Frontal cortex (tissue), 4 donors: ENCODE measurements around the gene PSMB1. TPM values are rescaled to one million over a fixed set of nuclear protein-coding genes. Genes with fewer than 3 reads are reported as not detected.

Source experiments
- DNase-seq, 2 donors: peaks; one replicate each; pipeline ENCODE4 v3.0.0; 2012; ENCODE audit warnings: low spot score in 2 of 2
- FAIRE-seq: peaks from 2 replicates; lab custom pipeline; 2012; peaks lifted over from hg19 to GRCh38; lab: Jason Lieb, UNC
- total RNA-seq: library from RNA; depleted of rRNA; stranded (reverse); fragments of >200 nt; gene quantifications from one replicate; pipeline ENCODE4 v1.2.3, GENCODE V29; 2014
- donor health status: control.
- donor health status: control.
- donor health status: control.

Gene PSMB1
- 220 TPM for total RNA-seq

DNA sequence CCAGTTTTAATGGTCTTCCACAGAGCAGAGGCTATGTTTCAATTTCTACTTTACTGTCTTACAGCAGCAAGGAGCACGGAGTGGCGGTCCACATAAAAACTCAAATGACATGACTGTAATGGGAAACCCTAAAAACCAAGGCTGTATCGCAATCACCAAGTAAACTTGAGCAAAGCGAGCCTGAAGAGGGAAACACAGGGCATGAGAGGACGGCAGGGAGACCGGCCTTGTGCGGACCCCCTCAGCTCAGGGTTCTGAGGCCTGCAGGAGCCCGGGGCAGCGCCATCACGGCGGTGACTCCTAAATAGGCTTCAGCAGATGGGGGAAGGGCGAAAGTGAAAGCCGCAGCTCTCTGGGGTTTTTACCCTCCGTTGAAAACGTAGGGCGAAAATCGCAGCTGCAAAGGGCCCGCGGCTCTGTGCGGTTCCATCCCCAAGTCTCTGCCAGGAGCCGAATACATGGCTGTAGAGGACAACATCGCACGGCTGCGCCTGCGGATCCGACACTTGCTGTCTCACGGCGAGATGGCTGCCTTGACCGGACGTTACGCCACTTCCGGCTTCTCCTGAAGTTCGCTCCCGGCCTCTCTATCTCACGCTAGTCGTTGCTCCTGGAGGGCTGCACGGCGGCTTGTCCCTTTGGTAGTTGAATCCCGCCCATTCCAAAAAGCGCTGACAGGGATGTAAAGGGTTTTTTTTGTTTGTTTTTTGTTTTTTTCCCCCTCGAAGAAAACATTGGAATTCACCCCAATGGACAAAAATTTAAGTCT, at the start of gene PSMB1:
Gene PSMB1 (minus strand): TSS at position 543 of the 769 bp plus-strand sequence. CDS start 65 bp downstream, at position 478.
- FAIRE-seq, result no peak

DNA sequence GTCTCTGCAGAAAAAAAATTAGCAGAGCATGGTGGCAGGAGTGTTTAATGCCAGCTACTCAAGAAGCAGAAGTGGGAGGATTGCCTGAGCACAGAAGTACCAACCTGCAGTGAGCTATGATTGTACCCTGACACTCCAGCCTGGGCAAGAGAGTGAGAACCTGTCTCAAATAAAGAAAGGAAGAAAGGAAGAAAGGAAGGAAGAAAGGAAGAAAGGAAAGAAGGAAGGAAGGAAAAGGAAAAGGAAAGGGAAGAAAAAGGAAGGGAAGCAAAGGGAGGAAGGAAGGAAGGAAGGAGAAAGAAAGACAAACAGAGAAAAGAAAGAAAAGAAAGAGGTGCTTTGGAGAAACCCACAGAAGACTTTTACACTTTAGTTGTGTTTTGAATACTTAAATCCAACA, 44.2 kb upstream of the PSMB1 start:
- no peak for DNase-seq
- no peak for FAIRE-seq

More for the DNA sequence above, at the start of gene PSMB1:
- DNase-seq, result peak; percentile 48 to 68

DNA sequence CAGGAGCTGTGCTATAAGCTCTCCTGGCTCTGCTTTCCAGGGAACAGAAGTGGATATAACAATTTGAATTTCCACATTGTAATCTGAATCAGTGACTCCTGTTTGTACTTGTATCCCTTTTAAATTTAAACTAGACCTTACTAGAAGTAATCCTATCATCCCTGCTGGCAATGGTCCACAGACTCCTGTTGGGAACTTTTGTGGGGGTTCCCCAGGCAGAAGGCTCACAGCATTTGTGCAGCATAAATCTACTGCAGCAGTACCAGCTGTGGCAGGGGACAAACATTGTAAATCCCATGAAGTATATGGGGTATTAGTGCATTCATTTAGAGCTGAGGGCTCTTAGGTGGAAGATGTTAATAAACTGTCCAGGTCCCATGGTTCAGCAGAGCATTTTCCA, 43.3 kb upstream of the PSMB1 start:
- no peak for FAIRE-seq

DNA sequence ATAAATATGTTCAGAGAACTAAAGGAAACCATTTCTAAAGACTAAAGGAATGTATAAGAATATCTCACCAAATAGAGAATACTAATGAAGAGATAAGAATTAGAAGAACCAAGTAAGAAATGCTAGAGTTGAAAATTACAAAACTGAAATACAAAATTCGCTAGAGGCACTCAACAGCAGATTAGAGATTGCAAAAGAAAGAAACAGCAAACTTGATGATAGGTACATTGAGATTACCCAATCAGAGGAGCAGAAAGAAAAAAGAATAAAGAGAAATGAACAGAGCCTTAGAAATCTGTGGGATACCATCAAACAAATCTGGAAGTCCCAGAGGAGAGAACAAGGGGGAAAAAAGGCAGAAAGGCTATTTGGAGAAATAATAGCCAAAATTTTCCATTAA, 37.6 kb upstream of the PSMB1 start:
- FAIRE-seq (no peak), DNase-seq (no peak)

More for the DNA sequence above, 43.3 kb upstream of the PSMB1 start:
- no peak for DNase-seq

DNA sequence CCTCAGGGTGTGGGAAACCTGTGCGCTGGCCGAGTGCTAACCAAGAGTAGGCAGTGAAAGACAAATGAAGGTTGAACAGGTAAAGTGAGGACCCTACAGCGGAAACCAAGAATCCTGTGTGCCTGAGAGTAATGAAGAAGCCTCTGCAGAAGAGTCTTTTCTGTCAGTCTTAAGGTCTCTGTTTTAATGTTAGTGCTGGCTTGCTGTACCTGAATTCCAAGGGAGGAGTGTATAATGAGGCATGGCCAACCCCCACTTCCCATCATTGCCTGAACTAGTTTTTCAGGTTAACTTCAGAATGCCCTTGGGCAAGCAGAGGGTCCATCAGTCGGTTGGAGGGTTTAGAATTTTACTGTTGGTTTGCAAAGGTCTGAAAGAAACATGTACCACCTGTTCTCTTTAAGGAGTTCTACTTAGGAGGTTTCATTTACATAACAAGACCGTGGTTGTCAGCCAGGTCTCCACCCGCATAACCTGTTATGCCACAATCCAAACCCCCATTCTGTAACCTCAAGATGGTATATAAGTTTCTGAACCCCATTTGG, 31.9 kb upstream of the PSMB1 start:
- DNase-seq (no peak), FAIRE-seq (no peak)

DNA sequence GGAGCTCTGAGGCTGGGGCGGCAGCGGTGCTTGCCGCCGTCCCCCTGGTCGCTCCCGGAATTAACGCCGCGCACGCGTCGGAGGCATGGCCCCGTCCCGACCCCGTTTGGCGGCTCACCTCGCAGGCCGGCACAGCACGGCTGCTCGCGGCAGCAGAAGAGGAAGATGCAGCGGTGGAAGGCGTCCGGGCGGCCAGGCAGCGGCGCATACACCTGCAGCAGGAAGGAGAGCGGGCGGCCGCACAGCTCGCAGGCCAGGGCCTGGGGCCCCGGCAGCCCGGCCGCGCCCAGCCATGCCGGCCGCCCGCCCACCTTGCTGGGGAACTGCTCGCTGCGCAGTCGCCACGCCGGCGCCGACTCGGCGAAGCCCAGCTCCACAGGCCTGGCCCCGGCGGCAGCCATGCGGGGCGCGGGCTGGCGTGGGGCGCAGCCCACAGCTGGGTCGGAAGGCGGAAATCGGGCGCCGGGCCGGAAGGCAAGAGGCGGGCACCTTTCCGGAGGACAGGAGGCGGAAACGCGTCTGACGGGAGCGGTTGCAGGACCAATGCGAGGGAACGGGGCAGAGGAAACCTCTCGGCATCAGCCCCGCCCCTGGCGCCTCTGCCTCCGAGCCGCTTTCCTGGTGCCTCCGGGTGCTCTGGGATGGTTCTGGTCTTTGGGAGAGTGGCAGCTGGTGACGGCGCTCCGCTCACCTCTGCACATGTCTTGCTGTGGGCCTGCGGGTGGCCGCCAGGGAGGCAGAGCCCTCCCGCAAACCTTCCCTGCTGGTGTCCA, 31.3 kb upstream of the PSMB1 start, which contains the start of gene PDCD2:
Gene PDCD2 (minus strand): TSS at position 457 of the 773 bp plus-strand sequence. CDS start 56 bp downstream, at position 401.
- FAIRE-seq (no peak), DNase-seq (peak; percentile 91 to 95)

DNA sequence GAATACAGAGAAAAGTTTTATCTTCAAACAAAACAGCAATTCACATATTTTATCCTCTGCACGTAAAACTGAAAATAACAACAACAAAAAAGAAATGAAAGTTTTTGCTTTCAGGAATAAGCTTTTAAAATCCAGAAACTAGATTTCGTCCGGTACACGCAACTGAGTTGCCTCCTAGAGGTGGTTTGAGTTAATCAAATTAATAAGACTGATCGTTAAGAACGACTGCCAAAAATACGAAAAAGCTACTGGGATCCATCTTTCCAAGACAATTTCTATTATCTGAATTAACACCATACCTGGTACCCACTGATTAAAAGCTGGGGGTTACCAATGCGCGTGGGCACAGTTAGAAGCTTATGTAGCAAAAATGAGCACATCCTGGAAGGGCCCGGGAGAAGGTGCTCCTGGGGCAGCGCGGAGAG, 30.7 kb upstream of the PSMB1 start:
- no peak for FAIRE-seq

DNA sequence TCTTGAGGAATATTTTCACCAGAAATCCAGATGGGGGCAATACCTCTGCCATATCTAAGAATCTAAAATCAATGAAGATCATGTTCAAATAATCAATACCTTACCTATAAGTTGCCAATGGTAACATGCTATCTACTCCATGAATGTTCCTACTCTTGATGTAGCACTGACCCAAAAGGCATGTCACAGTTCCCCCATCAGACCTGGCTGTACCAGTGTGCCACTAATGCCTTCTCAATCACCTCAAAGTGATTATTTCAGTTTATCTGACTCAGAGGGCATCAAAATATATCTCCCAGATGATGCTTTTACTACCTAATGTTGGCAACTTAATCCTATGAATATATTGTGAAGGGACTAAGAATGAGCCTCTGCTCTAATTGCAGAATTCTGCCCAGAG, 25.8 kb upstream of the PSMB1 start:
- FAIRE-seq (no peak), DNase-seq (no peak)

More for the DNA sequence above, 30.7 kb upstream of the PSMB1 start:
- peak in 1 of 2 donors; percentile 17 for DNase-seq

DNA sequence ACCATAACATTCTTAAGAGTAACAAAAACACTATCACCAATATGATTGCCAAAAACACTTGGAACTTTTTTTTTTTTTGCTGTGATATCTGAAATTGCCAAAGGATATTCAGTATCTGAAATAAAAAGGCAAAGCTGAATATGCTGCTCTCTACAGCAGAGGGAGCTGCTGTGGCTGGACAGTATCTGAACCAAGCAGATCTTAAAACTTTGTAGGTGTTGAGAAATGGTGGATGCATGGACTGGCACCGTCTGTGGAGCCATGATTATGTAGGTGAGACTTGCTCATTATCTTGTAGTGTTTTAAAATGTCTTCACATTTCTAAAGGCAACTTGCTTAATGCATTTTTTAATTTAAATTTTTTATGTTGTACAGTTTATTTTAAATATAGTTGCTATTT, 22.1 kb upstream of the PSMB1 start:
- no peak for DNase-seq

DNA sequence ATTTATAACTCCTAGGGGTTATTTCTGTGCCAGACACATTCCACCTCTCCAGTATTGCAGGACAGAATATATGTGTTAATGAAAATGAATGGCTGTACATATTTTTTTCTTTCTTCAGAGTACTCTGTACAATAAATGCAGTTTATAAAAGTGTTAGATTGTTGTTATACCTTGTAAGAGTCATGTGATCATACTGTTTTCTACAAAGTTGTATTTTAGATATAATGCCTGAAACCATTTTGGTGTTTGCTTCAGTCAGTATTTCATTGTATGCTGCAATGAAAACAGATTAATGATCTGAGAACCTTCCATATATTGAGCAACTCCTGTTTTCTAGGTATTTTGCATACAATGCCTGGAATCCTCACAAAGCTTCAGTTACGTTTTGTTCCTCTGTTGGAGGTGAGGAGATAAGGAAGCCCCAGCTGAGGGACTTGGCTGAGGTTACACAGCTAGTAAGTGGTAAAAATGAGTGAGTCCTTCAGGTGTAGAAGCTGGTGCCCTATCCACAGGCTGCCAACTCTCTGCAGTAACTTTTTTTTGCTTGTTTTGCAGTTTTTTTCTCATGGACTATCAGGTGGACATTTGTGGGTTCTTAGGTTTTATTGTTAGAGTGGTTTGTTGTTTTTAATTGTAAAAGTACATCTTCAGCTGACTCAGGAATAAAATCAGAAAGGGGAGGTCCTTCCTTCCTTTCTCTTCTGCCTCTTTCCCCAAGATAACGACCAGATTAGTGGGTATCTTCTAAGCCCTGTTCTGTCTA, 19.8 kb upstream of the PSMB1 start:
- FAIRE-seq (no peak), DNase-seq (no peak)

More for the DNA sequence above, 22.1 kb upstream of the PSMB1 start:
- no peak for FAIRE-seq

DNA sequence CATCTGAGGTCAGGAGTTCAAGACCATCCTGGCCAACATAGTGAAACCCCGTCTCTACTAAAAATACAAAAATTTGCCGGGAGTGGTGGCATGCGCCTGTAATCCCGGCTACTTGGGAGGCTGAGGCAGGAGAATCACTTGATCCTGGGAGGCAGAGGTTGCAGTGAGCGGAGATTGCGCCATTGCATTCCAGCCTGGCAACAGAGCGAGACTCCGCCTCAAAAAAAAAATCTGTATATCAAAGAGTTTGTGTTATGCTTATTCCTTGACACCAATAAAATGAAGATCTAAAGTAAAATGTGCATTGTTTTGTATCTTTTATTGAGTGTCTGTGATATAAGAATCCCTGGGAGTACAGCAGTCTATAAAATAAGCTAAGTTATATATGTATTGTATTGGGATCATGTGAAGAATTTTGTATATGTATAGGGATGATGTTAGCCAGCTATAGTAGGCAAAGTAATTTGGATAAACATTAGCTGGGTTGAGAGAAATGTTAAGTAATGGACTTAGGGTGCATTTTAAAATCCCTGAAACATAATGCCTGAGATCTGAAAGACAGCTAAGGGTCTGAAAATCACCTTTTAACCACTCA, 11.9 kb upstream of the PSMB1 start:
- DNase-seq, result no peak
- FAIRE-seq, result no peak

DNA sequence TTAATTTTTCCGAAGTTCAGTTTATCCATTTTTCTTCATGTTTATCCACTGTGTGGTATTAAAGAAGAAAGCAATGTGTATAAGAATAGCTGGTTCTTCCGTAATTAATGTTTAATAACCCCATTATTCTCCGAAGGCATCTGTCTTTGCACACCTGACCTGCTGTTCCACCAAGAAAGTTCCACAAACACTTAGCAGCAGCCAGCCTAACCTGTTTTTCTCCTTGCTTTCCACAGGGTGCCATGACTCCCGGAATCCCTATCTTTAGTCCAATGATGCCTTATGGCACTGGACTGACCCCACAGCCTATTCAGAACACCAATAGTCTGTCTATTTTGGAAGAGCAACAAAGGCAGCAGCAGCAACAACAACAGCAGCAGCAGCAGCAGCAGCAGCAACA, 8.4 kb upstream of the PSMB1 start:
- DNase-seq (no peak), FAIRE-seq (no peak)

DNA sequence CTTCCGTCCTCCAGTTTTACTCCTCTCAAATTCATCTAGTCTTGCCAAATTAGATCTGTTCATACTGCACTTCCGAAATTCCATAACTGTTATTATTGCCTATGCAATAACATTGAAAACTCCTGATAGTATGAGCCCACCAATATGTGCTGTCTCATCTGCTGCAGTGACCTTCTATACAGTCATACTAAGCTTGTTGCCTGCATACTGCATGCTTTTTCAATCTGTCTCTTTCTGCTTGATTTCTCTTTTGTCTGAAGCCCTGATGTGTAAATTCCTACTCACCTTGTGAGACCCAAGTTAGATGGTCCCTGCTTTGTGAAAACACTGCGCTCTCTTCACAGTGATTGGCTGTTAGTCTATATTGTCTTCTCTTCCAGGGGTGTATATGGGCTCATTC, 2.2 kb upstream of the PSMB1 start:
- FAIRE-seq, result no peak
- DNase-seq, result no peak

DNA sequence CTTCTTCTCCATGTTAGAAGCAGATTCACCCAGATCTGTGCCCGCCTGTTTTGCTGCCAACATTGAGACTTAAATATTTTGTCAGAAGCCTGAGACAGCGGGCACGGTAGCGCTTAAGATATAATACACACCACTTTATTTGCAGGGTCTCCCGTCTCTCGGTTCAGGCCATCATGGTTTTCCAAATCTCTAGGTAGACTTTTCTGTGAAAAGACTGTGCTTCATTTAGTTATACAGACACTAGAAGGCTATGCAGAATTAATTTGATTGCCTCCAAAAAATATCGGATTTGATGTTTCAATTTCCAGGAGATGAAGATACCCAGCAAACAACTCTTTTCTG, 1.7 kb upstream of the PSMB1 start:
- no peak for FAIRE-seq
- DNase-seq, result no peak

DNA sequence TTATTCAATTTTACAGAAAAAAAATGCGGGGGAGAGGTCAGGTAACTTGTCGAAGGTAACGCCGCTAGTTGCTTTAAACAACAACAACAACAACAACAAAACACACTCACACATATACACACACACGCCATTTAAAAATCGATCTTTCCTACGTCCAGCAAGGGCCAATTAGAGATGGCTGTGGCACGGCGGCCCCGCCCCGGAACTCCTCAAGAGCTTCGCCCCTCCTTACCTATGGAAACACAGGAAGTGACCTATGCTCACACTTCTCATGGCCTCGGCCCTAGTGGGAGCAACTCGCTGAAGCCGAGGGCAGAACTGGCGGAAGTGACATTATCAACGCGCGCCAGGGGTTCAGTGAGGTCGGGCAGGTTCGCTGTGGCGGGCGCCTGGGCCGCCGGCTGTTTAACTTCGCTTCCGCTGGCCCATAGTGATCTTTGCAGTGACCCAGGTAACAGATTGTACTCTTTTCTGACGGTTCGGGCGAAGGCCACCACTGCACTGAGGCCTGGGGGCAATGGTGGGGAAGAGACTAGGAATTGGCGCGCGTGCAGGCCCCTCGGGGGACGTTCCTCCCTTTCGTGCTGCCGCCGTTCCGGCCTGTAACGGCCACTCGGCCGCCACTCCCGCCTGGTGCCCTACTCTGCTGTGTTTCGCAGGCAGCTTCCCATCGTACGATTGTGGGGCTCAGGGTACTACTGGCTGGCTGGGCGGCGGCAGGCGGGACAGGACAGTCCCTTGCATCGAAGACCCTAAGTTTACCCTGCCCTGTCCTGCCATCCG, 1.1 kb upstream of the PSMB1 start, which contains the start of gene TBP:
Gene TBP (plus strand): TSS at position 357 of the 783 bp plus-strand sequence. CDS start 2,661 bp downstream, outside the sequence.
- FAIRE-seq (peak; percentile 78), DNase-seq (peak; percentile 74 to 88)

DNA sequence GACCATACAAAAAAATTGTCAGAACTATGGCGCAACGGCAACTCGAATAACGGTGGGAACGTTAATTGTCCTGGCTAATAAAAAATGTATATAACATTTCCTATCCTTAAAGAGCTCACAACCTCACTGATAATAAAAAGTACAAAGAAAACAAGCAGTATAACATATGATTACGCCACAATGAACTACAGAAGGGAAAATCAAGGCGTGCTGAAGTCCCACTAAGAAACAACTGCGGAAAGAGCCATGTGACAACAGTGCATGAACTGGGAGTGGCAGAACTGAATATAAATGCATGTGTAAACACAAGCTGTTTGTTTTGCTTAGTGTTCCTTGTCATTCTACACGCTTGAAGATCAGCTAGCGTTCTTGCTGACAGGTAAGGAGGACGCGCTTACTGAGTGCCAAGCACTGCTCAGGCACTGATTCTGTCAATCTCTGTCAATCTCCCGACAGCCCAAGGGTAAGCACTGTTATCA, 466 bp upstream of the PSMB1 start:
- peak; percentile 10 to 18 for DNase-seq

DNA sequence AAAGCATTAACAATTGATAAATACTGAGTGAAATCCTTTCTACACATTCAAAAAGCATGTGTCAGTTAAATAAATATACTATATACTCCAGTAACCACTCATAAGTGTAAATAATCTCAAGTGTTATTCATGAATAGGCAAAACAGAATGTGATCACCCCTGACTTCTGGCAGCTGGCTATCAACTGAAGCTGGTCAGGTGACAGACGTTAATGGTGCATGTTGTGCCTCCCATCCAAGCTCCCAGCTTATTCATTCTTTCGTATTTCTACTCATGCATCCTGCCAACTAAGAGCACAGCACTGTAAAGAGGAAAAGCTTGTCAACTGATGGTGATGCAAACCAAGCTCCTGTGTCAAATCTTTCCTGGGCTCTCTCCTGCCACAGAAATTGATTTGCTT, 7.7 kb downstream of the PSMB1 start:
- no peak for DNase-seq
- no peak for FAIRE-seq

More for the DNA sequence above, 466 bp upstream of the PSMB1 start:
- FAIRE-seq, result no peak

DNA sequence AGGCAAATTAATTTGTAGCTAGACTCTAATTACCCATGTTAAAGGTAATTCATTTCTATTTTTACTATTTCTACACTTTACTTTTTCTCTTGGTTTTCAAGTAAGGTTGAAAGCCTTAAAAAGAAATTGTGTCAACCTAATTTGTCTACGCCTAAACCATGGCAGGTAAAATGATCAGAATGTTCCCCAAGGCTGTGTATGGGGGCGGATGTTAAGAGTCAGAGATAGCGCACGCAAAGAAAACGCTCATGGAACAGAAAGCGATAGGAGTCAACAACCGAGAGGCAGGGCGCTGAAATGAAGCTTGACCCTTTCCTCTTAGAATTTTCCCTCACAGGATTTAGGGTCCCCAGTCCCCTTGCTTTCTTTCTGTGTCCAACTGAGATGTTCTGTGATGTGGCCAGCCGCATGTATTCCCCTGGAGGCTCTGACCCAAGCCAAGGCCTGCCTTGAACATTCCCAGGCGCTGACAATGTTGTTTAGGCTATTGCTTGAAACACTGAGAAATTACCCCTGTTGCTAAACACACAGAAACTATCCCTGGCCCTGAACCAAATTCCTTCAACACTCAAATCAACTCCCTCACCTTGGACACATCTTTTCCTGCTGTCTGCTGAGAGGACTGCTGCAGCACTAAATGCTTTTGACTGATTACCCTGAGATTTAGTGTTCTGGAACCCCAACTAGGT, 10.9 kb downstream of the PSMB1 start:
- DNase-seq, result no peak
- no peak for FAIRE-seq
